HCT116 (cell line): Measurements from ENCODE around the gene RIN3.

ENCODE experiments used
- EZH2 ChIP-seq: fragments of 200-600 bp; sonication (generic); IDR thresholded peaks from 2 replicates; pipeline ENCODE4 v1.6.1; 2017; ENCODE audit warnings: antibody characterized with exemption, mixed run types
- POLR2A ChIP-seq: IDR thresholded peaks from 2 replicates; pipeline ENCODE4 v1.7.0; 2011; ENCODE audit warnings: borderline replicate concordance; ENCODE audit not compliant: insufficient read depth, insufficient read length; ENCODE audit errors: extremely low read depth
- RAD21 ChIP-seq: IDR thresholded peaks from 2 replicates; pipeline ENCODE4 v1.6.1; 2012; ENCODE audit warnings: low read depth, mild to moderate bottlenecking
- TF ChIP-seq, protein P1 (sequence below), 3 experiments: fragments of 200-600 bp in 1 of 3; sonication (generic) in 1 of 3; IDR thresholded peaks in 2 of 3; conservative IDR thresholded peaks in 1 of 3; 2 replicates each; pipeline ENCODE4 v1.5.1; 2012 to 2017; ENCODE audit warnings: low read depth in 2 of 3, low read length in 2 of 3, antibody characterized with exemption in 1 of 3, borderline replicate concordance in 1 of 3, control low read depth in 1 of 3, mild to moderate bottlenecking in 1 of 3, mixed read lengths in 1 of 3, mixed run types in 1 of 3, moderate library complexity in 1 of 3; ENCODE audit not compliant: insufficient read depth in 1 of 3

DNA sequence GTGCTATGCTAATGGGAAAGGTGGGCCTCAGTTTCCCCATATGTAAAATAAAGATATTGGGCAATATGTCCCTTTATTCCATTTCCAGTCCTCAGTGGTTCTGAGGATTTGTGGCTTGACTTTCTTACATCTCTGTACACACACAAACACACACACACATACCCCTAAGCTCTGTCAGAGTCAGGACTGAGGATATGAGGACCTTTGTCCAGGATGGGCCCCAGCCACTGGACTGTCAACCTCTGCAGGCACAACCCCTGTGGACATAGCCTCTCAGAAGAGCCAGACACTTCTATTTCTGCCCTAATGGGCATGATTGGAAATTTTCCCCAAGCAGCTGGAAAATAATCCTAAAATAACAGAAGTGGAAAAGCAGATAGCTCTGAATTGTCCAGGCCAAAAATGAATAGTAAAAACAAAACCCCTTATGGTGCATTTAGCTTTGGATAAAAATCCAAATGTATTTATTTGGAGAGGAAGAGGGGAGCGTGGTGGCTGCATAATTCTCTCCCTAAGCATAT lies 50.2 kb downstream of the RIN3 start:
- TF ChIP-seq, protein P1, sequence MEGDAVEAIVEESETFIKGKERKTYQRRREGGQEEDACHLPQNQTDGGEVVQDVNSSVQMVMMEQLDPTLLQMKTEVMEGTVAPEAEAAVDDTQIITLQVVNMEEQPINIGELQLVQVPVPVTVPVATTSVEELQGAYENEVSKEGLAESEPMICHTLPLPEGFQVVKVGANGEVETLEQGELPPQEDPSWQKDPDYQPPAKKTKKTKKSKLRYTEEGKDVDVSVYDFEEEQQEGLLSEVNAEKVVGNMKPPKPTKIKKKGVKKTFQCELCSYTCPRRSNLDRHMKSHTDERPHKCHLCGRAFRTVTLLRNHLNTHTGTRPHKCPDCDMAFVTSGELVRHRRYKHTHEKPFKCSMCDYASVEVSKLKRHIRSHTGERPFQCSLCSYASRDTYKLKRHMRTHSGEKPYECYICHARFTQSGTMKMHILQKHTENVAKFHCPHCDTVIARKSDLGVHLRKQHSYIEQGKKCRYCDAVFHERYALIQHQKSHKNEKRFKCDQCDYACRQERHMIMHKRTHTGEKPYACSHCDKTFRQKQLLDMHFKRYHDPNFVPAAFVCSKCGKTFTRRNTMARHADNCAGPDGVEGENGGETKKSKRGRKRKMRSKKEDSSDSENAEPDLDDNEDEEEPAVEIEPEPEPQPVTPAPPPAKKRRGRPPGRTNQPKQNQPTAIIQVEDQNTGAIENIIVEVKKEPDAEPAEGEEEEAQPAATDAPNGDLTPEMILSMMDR (IDR thresholded peaks at IDR 0.05 in 2 of 3, conservative IDR thresholded peaks at IDR 0.05 in 1 of 3; ENCODE audit: borderline replicate concordance in 1 of 3, insufficient read depth in 1 of 3, low read depth in 2 of 3, low read length in 2 of 3) = no peak
- TF ChIP-seq EZH2 (no peak), RAD21 (no peak), POLR2A (no peak)
